GM12874 (cell line): ENCODE results near the gene CEP104.

ENCODE experiments used
- CTCF ChIP-seq: IDR thresholded peaks from 2 replicates; pipeline ENCODE4 v1.5.1; 2011; ENCODE audit warnings: low read depth, mild to moderate bottlenecking, control low read depth, low read length, moderate library complexity; ENCODE audit not compliant: insufficient read depth

The CEP104 gene

GRCh38 chr1:3892748-3893147 is 35.7 kb upstream of the CEP104 start:
- TF ChIP-seq CTCF, result no peak

- no peak for TF ChIP-seq CTCF
These were observed 34.4 kb upstream of the CEP104 start for GRCh38 chr1:3891329-3891865.

GRCh38 chr1:3890389-3891328 is 33.6 kb upstream of the CEP104 start:
- TF ChIP-seq CTCF, result no peak

- no peak for TF ChIP-seq CTCF
These were observed 32.9 kb upstream of the CEP104 start for GRCh38 chr1:3889936-3890335.

DNA sequence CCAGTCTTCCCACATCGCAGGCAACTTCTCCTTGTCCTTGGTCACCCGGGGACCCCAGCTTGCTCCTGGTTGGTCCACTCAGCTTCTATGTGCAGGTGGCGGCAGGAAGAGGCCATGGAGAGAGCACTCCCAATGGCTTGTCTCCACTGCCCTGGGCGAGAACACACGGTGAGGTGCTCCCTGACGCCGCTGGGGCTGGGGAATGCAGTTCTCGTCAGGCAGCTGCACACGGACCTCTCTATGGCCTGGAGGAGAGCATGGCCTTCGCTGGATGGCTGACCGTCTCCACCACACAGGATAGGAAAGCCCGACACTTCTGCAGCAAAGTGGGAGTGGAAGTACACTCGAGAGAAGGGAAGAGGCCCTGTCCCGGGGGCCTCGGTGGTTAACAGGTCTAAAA is 31.3 kb upstream of the CEP104 start:
- TF ChIP-seq CTCF, result no peak

GRCh38 chr1:3886691-3887090 is 29.7 kb upstream of the CEP104 start:
- TF ChIP-seq CTCF, result no peak

DNA sequence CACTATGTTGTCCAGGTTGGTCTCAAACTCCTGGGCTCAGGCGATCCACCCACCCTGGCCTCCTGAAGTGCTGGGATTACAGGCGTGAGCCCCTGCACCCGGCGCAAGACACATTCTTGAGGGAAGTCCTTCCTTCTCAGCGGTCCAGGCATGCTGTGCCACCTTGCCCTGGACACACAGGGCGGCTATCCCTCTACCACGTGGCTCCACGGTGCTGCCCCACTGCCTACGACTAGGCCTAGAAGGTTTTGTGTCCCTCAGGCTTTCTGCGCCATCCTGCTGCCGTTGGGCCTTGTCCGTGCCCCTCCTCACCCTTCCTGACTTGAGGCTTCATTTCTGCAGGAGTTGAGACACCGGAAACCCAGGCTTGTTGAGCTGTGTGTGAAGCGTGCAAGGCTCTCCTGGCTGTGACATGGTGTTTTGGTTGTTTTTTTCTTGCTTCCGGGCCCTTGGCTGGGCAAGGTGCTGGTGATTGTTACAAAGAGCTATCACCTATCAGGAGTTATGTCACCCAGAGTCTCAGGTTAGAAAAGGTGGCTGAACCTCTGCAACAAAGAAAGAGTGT is 29.2 kb upstream of the CEP104 start:
- no peak for TF ChIP-seq CTCF
